DND-41 (cell line): ENCODE data around the gene TGFA.

Experiments used
- EZH2 ChIP-seq: IDR thresholded peaks from 3 replicates; pipeline ENCODE4 v1.6.1; 2012; ENCODE audit warnings: borderline replicate concordance, low read depth, mild to moderate bottlenecking, moderate library complexity, low read length, inconsistent platforms; ENCODE audit not compliant: severe bottlenecking
- TF ChIP-seq, protein P1 (sequence below): IDR thresholded peaks from 2 replicates; pipeline ENCODE4 v1.5.1; 2012; ENCODE audit warnings: borderline replicate concordance, low read length, moderate library complexity, mild to moderate bottlenecking; ENCODE audit not compliant: poor library complexity, severe bottlenecking; ENCODE audit errors: extremely low read depth

DNA sequence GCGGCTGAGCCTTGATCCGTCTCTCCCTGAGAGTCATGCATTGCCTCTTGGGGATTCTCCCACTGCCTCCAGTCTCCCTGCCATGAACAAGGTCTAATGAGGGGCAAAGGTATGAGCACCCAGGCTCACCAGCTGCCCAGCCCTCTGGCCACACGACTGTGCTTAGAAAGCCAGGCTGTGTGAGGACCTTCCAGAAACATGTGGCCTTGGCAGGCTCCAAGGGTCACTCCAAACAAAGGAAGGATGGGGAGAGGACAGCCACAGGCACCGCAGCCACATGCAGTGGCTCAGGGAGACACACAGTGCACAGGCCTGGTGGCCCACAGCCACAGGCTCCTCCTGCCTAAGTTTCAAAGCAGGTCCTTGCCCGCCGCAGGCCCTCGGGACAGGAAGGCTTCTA, 35.8 kb downstream of the TGFA start:
- no peak for TF ChIP-seq EZH2
- TF ChIP-seq, protein P1, sequence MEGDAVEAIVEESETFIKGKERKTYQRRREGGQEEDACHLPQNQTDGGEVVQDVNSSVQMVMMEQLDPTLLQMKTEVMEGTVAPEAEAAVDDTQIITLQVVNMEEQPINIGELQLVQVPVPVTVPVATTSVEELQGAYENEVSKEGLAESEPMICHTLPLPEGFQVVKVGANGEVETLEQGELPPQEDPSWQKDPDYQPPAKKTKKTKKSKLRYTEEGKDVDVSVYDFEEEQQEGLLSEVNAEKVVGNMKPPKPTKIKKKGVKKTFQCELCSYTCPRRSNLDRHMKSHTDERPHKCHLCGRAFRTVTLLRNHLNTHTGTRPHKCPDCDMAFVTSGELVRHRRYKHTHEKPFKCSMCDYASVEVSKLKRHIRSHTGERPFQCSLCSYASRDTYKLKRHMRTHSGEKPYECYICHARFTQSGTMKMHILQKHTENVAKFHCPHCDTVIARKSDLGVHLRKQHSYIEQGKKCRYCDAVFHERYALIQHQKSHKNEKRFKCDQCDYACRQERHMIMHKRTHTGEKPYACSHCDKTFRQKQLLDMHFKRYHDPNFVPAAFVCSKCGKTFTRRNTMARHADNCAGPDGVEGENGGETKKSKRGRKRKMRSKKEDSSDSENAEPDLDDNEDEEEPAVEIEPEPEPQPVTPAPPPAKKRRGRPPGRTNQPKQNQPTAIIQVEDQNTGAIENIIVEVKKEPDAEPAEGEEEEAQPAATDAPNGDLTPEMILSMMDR, result no peak
